HG03159 (cell line): ENCODE measurements around the gene ATP10A.

Source experiments
- ATAC-seq: cut with Tn5 transposase; IDR thresholded peaks from one replicate; pipeline ENCODE4 v1.9.1; 2021; ENCODE audit warnings: mild to moderate bottlenecking, moderate library complexity; ENCODE audit not compliant: unreplicated experiment

Gene ATP10A

DNA sequence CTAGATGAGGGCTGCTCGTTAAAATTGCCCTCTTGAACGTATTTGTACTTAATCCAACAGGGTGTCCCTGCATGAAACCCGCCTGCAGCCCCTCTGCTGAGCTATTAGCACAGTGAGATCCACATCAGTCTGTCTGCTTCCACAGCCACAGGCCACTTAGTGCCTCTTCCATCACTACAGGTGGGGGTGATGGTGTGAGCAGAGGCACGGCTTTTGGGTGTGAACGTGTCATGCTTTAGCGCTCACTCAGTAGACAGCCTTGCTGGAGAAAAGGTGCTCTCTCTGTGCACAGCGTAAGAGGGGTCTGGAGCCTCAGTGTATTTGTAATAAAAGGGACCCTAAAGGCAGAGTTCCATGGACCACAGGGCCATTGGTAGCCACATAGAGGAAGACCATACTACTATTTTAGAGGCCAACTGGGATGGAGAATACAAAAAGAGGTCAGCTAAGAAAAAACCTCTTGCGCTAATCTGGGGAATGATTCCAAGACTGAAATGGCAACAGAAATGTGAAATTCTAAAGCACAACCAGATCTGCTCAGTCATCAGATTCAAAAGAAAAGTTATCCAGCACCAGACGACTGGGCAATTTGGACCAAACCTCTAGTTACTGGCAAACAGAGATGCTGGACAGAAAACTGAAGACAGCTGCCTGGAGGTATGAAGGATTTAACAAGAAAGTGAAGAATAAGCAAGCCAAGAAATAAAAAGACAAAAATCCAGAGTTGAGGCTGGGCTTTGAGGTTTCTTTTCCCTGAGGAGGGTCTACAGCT lies 120.2 kb downstream of the ATP10A start:
- no peak for ATAC-seq

DNA sequence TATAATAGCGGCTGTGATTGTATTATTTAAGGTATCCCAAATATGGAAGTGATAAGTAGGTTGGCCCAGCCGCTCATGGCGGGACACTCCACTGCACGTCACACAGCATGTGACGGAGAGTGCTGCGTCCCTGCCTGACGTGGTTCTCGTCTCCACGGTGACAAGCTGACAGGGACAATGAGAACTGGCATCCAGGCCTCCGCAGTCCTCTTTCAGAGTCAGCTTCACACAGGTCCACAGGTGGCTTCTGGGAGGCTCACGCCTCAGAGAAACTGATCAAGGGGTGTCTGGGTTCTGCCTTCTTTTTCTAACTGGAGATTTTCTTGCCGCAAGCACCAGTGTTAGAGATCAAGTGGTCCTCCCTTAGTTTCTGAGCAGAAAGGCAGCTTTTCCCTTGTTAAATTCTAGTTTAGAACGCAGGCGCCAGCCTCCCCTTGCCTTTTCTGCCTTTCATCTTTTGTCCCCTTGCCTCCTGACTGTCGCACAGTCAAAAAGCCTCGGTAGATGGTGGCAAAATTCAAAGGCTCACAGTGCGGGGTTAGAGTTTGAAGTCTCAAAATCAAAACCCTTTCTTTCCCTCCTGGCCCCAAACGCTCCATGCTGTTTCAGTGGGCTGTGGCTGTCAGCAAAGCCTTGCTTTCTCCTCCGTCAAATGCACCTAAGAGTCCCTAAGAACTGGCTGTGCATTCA lies 120.9 kb downstream of the ATP10A start:
- no peak for ATAC-seq

DNA sequence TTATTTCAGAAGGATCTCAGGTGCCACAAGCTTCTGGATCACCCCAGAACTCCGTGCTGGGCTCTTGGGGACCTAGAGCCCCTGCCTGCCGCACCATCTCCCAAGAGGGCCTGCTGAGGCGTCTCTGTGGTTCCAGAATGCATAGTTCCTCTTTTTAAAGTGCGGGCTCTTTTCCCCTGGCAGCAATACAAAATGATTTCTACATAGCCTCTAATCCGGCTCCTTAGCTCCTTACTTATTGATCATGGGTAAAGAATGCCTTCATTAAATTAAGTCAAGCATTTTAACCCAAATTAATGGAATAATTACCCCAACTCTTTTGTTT lies 121.9 kb downstream of the ATP10A start:
- ATAC-seq: no peak

DNA sequence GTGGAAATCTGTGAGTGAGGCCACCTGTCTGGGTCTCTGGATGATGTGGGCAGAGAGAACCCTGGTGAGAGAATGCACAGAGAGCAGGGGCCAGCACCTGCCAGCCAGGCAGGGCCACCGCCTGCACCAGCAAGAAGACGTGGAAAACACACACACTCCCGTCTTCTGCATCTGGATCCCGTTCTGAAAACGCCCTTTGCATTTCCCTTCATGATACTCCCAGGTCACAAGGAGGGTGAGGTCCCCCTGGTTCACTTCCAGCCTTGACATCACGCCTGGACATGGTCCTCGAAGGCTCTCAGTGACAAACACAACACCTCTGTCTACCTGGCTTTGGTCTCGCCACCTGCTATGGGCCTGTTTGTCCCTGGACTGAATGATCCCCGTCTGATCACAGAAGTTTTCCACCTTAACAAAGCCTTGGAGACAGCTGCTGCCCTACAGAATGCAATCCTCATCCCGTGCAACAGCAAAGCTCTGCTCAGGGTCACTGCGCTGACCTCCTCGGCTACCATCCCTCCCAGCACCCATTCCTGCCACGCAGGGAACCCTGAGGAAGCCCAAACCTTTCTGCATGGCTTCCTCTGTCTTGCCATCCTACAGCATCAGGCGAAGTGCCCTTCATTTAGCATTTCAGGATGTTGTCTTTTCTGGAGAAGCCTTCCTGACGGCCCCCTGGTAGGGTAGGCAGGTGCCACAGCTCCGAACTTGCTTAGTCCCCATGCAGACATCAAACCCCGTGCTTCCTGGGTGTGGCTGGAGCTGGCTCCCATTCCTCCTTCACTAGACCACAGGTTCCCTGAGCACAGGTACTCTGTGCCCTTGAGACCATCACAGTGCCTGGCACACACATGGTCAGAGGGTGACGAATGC lies 122.5 kb downstream of the ATP10A start:
- no peak for ATAC-seq

DNA sequence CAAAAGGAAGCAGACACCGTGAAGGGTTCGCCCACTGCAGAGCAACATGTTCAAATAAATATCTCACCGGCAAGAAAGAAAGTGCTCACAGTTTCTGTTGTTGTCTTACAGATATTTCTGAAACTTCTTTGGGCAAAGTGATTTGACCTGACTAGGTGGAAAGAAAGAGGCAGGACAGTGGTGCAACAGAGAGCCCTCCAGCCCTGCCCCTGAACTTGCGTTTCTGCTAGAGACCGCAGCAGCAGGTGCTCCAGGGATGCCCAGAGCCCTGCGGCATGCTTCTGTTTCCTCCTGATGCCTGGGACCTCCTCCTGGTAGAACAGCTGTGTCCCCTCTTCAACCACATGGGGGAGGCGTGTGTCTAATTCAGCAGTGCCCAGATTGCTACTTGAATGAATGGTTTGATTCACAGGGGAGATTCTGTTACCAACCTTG lies 123.4 kb downstream of the ATP10A start:
- ATAC-seq: no peak

DNA sequence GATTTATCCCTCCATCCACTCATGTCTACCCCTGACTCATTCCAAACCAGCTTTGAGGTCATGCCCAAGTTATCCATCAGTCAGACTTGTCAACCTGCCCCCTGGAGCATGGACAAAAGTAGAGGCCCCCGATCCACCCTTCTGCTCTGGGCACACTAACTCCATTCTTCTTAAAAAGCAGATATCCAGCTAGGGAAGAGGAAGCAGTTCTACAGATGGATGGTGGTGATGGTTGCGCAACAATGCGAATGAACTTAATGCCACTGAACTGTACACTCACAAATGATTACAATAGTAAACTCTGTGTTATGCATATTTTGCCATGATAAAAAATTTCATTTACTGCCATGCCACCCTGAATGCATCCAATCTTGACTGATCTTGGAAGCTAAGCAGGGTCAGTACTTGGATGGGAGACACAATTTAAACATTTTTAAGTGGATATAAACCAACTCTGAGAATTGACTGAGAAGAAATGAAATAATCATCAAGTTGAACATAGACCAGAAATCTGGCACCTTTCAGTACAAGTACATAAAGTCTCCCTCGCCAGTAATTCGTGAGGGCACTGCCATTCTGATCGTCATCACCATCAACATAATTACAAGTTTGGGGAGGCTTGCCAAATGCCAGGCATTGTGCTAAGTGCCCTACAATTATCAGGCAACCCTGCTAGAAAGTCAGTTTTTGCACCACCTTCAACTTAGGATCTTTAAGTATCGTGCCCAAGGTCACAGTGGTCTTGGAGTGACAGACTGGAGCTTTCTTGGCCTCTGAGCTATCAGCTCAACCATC lies 124.8 kb downstream of the ATP10A start:
- no peak for ATAC-seq

DNA sequence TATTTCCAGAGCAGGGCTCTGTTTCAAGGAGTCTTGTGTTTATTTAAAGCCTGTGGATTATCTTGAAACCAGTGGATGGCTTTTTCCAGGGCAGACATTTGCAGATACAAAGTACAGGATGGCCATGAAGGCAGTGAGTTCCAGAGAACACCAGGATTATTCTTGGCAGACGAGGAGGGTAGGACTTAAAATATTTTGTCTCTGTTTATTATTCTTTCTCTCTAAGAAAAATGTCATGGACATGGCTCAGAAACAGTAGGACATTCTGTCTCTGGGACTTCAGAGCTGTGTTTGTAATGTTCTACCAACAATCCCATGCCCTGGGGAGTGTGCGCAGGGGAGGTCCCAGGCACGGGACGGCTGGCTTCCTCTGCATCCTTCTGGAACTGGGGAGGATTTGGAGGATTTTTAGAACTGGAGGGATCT lies 125.9 kb downstream of the ATP10A start:
- no peak for ATAC-seq

DNA sequence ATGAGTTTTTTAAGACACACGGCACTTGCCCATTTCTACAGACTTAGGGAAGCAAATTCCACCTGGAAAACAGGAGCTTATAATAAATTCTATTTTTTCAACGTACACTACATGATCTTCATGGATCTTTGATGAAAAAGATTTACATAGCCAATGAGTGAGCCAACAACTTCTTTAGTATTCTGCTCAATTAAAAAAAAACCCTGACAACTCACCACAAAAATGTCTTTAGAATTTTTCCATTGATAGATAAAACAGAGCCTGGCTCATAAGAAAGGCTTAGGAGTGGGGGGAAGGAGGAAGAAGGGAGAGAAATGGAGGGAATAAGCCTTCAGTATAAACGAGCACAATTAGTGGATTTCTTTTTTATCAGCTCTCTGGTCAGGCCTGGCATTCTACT lies 126.7 kb downstream of the ATP10A start:
- no peak for ATAC-seq

DNA sequence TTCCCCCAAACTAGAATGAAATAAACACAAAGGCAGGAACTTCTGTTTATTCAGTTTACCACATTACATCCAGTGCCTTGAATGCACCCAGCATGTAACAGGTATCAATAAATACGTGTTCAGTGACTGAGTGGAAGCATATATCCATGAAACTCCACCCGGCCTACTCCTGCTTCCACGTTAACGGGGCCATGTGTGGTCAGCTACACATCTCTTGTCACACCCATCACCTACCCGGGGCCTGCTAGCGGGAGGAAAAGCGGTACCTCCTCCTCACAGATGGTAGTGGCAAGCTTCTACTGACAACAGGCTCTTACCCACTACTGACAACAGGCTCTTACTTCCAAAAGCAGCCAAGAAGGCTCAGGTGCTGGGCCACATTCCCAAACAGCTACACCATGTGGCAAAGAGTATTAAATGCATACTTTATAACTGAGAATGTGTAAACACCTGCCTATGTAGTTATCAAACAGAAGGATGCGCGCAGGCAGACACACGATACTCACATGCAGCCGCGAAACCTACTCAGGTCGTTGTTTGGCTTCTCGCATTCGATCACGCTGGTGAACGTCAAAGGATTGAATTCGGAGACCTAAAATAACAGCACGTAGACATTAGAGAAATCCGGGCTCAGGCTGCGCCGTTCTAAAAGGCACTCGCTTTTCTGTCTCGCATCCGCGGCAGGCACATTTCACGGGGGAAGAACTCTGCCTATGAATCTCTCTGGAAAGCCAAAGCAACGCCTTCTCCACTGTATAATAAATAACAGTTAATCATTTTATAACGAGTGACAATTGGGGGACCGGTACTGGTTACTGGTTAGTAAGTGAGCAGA lies 127.4 kb downstream of the ATP10A start:
- no peak for ATAC-seq

DNA sequence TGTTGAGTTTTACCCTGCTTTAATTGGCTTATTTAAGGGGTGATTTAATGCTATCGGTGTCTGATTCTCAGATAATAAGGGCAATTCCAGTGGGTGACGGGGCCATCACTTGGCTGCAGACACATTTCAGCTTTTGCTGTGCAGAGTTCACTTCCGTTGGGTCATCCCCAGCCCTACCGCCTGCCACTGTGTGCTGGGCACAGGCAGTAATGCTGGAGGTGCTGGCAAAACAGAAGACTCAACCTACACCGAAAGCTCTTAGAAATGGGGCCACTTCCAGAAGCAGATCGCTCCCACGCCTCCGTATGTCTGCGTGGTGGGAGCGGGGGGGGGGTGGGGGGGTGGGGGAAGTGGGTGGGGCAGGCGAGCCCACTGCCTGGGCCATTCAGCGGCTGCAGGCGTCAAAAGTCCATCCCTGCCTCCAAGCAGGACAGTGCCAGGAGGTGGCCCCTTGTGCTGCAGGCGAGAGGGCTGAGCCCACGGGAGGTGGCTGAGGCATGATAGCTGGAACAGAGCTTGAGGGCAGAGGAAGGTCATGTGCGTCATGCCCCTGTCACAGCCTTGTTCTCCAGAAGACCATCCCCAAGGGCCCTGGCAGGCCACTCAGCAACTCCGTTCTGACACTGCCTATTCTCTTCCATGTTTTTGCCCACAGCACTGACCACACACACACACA lies 128.3 kb downstream of the ATP10A start:
- no peak for ATAC-seq

DNA sequence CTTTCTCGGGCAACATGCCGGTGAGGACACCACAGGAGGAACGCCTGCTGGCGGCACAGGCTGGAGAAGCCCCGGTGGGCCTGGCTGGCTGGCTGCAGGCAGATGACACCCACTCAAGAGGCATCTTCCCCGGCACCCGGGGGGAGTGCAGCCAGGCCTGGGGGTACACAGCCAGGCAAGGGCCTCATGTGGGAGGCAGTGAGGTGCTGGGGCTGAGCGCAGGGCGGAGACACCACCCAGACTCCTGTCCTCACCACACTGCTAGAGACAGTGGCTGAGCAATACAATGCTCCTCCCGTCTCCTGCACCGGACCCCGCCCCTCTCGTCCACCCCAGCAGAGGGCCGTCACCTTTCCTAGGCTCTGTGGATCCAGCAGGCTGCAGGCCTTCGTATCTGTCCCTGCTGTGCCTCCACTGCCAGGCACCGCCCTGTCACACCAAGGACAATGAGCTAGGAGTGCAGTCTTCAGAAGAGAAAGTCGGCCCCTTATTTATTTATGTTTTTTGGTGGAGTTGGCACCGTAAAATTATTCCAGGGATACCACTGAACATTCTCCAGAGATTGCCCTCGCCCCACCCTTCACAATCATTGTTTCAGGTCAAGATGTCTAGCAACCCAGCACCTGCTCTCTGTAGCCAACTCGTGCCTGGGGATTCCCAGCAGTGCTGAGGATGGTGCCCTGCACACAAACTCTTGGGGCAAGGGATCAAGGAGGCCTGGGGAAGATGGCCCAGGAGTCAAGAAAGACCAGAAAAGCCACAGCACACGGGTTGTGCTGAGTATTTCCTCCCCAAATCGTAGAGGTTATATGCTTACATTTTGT lies 129.1 kb downstream of the ATP10A start:
- ATAC-seq: no peak

DNA sequence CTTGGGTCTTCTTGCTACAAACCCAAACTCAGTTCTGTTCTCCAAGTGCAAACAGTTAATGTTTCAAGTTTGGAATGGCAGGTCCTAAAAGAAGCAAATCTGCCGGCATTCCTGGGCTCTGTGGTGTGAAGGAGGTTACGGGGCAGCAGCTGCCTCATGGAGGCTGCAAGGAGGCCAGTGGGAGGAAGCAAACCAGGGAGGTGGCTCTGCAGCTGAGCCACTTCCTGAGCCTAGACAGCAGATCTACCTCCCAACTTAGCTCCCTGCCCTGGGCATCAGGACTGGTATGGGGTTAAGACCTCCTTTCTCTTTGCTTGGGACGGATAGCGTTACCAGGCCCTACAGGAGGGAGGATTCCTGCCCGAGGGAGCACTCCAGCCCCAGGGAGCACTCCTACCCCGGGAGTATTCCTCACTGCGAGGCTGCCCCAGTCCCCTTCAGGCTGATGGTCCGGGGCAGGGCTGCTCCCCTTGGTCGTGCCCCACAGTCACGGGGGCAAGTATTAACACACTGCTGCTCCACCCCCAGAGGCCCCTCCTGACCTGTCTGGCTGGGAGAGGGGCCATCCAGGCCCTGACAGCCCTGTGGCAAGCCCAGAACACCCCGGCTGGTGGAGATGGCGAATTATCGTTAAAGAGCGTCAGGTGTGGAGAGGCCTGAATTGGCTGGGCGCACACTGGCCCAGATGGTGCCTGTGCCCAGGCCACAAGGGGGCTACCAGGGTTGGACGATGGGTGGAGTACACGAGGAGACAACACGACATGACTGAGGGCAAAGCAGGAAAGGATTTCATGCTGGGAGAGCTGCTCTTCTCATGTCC lies 129.9 kb downstream of the ATP10A start:
- no peak for ATAC-seq

DNA sequence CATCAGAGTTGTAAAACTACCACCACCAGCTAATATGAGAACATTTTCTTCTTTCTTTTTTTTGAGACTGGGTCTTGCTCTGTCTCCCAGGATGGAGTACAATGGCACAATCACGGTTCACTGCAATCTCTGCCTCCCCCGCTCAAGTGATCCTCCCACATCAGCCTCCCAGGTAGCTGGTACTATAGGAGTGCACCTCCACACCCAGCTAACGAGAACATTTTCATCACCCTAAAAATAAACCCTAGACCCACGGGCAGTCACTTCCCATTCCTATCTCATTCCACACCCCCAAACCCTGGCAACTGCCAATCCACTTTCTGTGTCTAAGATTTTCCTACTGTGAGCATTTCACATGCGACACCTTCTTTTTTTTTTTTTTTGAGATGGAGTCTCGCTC lies 130.9 kb downstream of the ATP10A start:
- no peak for ATAC-seq

DNA sequence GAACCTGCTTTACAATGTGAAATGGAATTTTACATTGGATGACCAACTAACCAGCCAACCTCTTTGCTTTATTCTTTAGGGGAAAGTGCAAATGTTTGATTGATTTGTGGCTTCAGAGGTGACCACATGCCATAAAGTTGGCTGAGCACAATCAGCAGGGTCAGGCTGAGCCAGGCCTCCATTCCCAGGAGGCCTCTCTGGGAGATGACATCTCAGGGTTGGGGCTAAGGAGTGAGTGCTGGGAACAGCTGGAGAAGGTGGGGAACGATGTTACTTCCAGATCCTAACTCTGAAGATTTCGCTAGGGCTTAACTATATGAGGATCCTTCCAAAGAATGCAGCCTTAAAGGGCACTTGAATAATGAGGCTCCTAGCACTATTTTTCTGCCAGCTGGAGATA lies 131.7 kb downstream of the ATP10A start:
- no peak for ATAC-seq

DNA sequence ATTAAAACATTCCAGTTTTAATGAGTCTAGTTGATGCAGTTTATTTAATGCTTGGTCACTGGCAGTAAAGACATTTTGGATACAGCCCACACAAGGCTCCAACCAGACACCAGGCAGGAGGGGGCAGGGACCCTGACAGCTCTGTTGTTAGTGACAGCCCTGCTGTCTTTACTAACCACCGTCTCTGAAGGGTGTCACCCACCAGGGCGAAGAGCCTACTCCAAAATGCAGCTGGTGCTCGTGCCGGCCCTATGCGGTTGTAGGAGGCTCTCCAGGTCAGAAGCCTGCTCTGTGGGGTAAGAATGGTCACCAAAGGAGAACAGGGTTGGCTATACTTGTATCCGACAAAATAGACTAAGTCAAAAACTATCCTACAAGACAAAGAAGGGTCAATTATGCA lies 132.2 kb downstream of the ATP10A start:
- no peak for ATAC-seq

DNA sequence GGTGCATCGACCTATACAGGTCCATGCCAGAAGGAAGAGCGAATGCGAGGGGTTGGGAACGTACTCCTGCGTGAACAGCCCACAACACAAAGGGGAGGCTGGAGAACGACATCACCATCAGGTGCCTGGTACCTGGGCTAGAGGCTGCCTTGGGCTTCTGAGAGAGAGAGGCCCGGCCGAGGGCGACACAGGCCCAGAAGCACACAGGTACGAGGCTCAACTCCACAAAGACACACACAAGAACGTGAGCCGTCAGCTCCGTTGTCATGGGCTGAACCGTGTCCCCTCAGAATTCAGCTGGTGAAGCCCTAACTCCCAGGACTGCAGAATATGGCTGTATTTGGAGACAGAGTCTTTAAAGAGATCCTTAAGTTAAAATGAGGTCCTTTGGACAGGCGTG lies 134.3 kb downstream of the ATP10A start:
- no peak for ATAC-seq

DNA sequence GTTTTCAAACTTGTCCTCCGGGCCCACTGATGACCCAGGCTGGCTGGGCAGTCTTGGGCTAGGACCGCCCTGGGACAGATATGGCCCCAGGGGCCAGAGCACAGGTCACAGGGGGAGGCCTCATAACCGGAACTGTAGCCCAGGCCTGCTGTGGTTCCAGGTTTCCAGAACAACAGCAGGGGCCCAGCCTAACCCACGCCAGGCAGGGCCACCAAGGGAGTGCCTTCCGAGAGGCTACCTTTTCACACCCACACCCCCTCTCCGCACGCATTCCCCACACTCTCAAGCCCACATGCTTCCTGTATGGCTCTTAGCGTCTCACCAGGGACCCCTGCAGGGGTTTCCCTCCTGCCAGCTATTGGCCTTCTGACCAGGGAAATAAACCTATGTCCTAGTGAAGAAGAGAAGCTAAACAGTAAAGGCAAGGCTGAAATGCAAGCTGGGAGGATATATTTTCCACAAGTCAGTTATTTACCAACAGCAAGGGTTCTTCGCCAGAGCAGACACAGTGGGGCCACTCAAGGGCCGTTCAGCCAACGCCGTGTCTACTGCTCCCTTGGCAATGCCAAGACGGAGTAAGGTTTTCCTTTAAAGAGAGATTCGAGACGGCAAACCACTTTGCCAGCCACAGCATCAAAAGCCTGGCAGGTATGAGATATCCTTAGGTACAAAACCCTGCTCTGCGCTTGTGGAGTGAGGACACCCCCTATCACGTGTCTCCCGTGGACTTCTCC lies 135.1 kb downstream of the ATP10A start:
- no peak for ATAC-seq
